22Rv1 (cell line): ENCODE measurements around the gene ZNF212.

Source experiments
- ZFX ChIP-seq: fragments of 450-650 bp; IDR thresholded peaks from 2 replicates; pipeline ENCODE4 v1.6.1; 2017; ENCODE audit warnings: antibody characterized with exemption, borderline replicate concordance
- TF ChIP-seq, protein P1 (sequence below): fragments of 450-650 bp; IDR thresholded peaks from 2 replicates; pipeline ENCODE4 v1.5.1; 2017; ENCODE audit warnings: mild to moderate bottlenecking

DNA sequence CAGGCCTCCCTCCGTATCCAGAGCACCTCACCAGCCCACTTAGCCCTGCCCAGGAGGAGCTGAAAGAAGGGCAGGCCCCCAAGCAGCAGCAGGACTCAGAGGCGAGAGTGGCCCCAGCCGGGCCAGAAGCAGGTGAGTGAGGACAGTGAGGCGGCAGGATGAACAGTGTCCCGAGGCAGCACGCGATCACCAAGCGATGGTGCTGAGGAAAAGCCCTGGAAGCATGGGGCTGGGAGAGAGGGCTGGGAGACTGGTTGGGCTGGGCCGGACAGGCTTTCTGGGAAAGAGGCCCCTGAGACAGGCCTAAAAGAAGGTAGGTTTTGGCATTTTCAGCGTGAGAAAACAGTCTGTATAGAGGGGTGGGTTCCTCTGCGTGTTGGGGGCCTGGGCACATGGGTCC, 38.9 kb downstream of the ZNF212 start:
- TF ChIP-seq, protein P1, sequence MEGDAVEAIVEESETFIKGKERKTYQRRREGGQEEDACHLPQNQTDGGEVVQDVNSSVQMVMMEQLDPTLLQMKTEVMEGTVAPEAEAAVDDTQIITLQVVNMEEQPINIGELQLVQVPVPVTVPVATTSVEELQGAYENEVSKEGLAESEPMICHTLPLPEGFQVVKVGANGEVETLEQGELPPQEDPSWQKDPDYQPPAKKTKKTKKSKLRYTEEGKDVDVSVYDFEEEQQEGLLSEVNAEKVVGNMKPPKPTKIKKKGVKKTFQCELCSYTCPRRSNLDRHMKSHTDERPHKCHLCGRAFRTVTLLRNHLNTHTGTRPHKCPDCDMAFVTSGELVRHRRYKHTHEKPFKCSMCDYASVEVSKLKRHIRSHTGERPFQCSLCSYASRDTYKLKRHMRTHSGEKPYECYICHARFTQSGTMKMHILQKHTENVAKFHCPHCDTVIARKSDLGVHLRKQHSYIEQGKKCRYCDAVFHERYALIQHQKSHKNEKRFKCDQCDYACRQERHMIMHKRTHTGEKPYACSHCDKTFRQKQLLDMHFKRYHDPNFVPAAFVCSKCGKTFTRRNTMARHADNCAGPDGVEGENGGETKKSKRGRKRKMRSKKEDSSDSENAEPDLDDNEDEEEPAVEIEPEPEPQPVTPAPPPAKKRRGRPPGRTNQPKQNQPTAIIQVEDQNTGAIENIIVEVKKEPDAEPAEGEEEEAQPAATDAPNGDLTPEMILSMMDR: no peak
- TF ChIP-seq ZFX: no peak
